ENCODE data around the gene CEBPG.
A peak's percentile ranks its signal among the peaks of the same experiment; 100 is the strongest.

The CEBPG gene

GRCh38 chr19:33373453-33374235 is at the start of gene CEBPG:
CEBPG (plus strand) TSS chr19:33373709; CDS start chr19:33379240, 5,531 bp downstream.
- peak within 1 kb of the TSS; percentile 89 for H3K4me3 ChIP-seq (ENCODE audit: low read depth, low read length)
- DNase-seq (ENCODE audit: low read depth): peak; percentile 53
- TF ChIP-seq CTCF (IDR thresholded peaks at IDR 0.05; ENCODE audit: low read depth, low read length, missing control alignments): no peak

- TF ChIP-seq CTCF (IDR thresholded peaks at IDR 0.05; ENCODE audit: low read depth, low read length, missing control alignments): no peak
- H3K4me3 ChIP-seq (ENCODE audit: low read depth, low read length): no peak overlapping the region
- no peak for DNase-seq (ENCODE audit: low read depth)
Measured at GRCh38 chr19:33324628-33325027, 48.9 kb upstream of the CEBPG start.

- TF ChIP-seq CTCF (IDR thresholded peaks at IDR 0.05; ENCODE audit: low read depth, low read length, missing control alignments): no peak
- no peak overlapping the region for H3K4me3 ChIP-seq (ENCODE audit: low read depth, low read length)
- no peak for DNase-seq (ENCODE audit: low read depth)
Measured at GRCh38 chr19:33325920-33326319, 47.6 kb upstream of the CEBPG start.

- TF ChIP-seq CTCF (IDR thresholded peaks at IDR 0.05; ENCODE audit: low read depth, low read length, missing control alignments): no peak
- DNase-seq (ENCODE audit: low read depth): no peak
- H3K4me3 ChIP-seq (ENCODE audit: low read depth, low read length): no peak overlapping the region
Measured at GRCh38 chr19:33329060-33329459, 44.4 kb upstream of the CEBPG start.

GRCh38 chr19:33329736-33330135 is 43.8 kb upstream of the CEBPG start:
- H3K4me3 ChIP-seq (ENCODE audit: low read depth, low read length): no peak overlapping the region
- no peak for TF ChIP-seq CTCF (IDR thresholded peaks at IDR 0.05; ENCODE audit: low read depth, low read length, missing control alignments)
- DNase-seq (ENCODE audit: low read depth): no peak

GRCh38 chr19:33332248-33332647 is 41.3 kb upstream of the CEBPG start:
- DNase-seq (ENCODE audit: low read depth): no peak
- TF ChIP-seq CTCF (IDR thresholded peaks at IDR 0.05; ENCODE audit: low read depth, low read length, missing control alignments): no peak
- H3K4me3 ChIP-seq (ENCODE audit: low read depth, low read length): no peak overlapping the region

- TF ChIP-seq CTCF (IDR thresholded peaks at IDR 0.05; ENCODE audit: low read depth, low read length, missing control alignments): no peak
- no peak for DNase-seq (ENCODE audit: low read depth)
- no peak overlapping the region for H3K4me3 ChIP-seq (ENCODE audit: low read depth, low read length)
Measured at GRCh38 chr19:33333151-33333550, 40.4 kb upstream of the CEBPG start.
